ENCODE results near the gene SPDYE6. TPM values are rescaled to one million over a fixed set of nuclear protein-coding genes. Genes with fewer than 3 reads are reported as not detected.

SPDYE6 gene
- total and polyA plus RNA-seq, 4 donors = 2.4 TPM; not detected in 3

- TF ChIP-seq, protein P1, sequence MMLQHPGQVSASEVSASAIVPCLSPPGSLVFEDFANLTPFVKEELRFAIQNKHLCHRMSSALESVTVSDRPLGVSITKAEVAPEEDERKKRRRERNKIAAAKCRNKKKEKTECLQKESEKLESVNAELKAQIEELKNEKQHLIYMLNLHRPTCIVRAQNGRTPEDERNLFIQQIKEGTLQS (IDR thresholded peaks at IDR 0.05) = no peak
- TF ChIP-seq RAD21 (IDR thresholded peaks at IDR 0.05) = no peak
- TF ChIP-seq EGR1 (IDR thresholded peaks at IDR 0.05; ENCODE audit: low read depth in 2 of 2) = no peak
- TF ChIP-seq FOXA1 (IDR thresholded peaks at IDR 0.05) = no peak
- TF ChIP-seq, protein P2, sequence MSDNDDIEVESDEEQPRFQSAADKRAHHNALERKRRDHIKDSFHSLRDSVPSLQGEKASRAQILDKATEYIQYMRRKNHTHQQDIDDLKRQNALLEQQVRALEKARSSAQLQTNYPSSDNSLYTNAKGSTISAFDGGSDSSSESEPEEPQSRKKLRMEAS (IDR thresholded peaks at IDR 0.05) = no peak
- TF ChIP-seq HNF4G (IDR thresholded peaks at IDR 0.05) = no peak
- no peak for TF ChIP-seq NR2F2 (IDR thresholded peaks at IDR 0.05)
- TF ChIP-seq YY1 (IDR thresholded peaks at IDR 0.05) = no peak
Observed at GRCh38 chr7:102304668-102305067, 51.6 kb downstream of the SPDYE6 start (continued).

DNA sequence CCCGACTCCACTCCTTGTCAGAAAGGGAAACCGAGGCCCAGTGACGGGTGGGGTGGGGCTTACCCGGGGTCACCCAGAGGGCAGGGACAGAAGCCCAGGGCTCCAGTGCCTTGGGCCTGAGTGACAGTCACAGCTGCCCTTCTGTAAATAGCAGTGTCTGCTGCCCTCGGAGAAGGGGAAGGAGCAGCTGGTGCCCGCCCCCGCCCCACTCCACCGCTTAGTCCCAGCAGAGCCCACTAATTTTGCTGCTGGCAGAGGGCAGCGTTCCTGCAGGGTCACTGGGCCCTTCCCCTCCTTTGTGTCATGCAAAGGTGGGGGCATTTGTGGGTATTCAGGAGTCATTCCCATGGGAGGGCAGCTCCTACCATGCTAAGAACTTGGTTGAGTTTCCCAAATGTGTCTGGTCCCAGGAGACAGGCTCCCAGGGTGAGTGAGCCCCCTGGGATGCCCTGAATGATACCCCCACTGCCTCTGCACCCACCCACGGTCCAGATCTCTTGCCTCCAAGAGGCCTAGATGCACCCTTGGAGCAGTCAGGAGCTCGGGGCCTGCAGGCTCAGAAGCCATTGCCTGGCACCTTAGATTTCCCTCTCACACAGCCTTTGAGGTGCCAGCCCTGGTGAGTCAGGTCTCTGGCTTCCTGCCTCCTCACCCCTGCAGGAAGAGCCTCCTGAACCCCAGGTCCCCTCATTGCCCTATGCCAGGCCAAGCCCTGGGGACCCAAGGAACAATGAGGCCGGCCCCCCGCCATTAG is 52.4 kb downstream of the SPDYE6 start:
- Histone ChIP-seq H3K9ac (ENCODE audit: low read depth in 1 of 2, low read length in 2 of 2) (no peak overlapping the region), H3K36me3 (ENCODE audit: control insufficient read depth in 4 of 4, insufficient read depth in 3 of 4, low read depth in 1 of 4, low read length in 3 of 4) (no peaks in the 10 kb centered on the region), H3K4me1 (ENCODE audit: control insufficient read depth in 4 of 4, insufficient read depth in 4 of 4, low read length in 3 of 4) (peaks cover 0 to 6% (median 0%) of the 10 kb centered on the region in 4 donors), H3K27me3 (ENCODE audit: control insufficient read depth in 4 of 4, insufficient read depth in 4 of 4, low read length in 3 of 4) (no peaks in the 10 kb centered on the region), H3K9me3 (ENCODE audit: control insufficient read depth in 4 of 4, low read length in 3 of 4) (no peaks in the 10 kb centered on the region), H3K4me3 (ENCODE audit: low read depth in 1 of 3, low read length in 3 of 3) (no peak overlapping the region), H3K27ac (ENCODE audit: low read depth in 1 of 2, low read length in 2 of 2) (no peak overlapping the region)
- WGBS = 83% methylated on average over 13 of the region's 13 CpGs
- no peak for DNase-seq (ENCODE audit: low spot score)
- no peak for TF ChIP-seq FOXA2 (IDR thresholded peaks at IDR 0.05)
- TF ChIP-seq JUND (IDR thresholded peaks at IDR 0.05) = no peak
- TF ChIP-seq, protein P3, sequence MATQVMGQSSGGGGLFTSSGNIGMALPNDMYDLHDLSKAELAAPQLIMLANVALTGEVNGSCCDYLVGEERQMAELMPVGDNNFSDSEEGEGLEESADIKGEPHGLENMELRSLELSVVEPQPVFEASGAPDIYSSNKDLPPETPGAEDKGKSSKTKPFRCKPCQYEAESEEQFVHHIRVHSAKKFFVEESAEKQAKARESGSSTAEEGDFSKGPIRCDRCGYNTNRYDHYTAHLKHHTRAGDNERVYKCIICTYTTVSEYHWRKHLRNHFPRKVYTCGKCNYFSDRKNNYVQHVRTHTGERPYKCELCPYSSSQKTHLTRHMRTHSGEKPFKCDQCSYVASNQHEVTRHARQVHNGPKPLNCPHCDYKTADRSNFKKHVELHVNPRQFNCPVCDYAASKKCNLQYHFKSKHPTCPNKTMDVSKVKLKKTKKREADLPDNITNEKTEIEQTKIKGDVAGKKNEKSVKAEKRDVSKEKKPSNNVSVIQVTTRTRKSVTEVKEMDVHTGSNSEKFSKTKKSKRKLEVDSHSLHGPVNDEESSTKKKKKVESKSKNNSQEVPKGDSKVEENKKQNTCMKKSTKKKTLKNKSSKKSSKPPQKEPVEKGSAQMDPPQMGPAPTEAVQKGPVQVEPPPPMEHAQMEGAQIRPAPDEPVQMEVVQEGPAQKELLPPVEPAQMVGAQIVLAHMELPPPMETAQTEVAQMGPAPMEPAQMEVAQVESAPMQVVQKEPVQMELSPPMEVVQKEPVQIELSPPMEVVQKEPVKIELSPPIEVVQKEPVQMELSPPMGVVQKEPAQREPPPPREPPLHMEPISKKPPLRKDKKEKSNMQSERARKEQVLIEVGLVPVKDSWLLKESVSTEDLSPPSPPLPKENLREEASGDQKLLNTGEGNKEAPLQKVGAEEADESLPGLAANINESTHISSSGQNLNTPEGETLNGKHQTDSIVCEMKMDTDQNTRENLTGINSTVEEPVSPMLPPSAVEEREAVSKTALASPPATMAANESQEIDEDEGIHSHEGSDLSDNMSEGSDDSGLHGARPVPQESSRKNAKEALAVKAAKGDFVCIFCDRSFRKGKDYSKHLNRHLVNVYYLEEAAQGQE (IDR thresholded peaks at IDR 0.05) = no peak
- no peak for TF ChIP-seq SP1 (IDR thresholded peaks at IDR 0.05)
- TF ChIP-seq, protein P1 (IDR thresholded peaks at IDR 0.05) = no peak
- no peak for TF ChIP-seq RXRA (IDR thresholded peaks at IDR 0.05)
- TF ChIP-seq, protein P4, sequence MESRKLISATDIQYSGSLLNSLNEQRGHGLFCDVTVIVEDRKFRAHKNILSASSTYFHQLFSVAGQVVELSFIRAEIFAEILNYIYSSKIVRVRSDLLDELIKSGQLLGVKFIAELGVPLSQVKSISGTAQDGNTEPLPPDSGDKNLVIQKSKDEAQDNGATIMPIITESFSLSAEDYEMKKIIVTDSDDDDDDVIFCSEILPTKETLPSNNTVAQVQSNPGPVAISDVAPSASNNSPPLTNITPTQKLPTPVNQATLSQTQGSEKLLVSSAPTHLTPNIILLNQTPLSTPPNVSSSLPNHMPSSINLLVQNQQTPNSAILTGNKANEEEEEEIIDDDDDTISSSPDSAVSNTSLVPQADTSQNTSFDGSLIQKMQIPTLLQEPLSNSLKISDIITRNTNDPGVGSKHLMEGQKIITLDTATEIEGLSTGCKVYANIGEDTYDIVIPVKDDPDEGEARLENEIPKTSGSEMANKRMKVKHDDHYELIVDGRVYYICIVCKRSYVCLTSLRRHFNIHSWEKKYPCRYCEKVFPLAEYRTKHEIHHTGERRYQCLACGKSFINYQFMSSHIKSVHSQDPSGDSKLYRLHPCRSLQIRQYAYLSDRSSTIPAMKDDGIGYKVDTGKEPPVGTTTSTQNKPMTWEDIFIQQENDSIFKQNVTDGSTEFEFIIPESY (IDR thresholded peaks at IDR 0.05) = no peak
- no peak for TF ChIP-seq NR2F2 (IDR thresholded peaks at IDR 0.05)
- TF ChIP-seq CTCF (IDR thresholded peaks at IDR 0.05; ENCODE audit: low read depth, low read length, missing input control) = no peak
- TF ChIP-seq FOXA1 (IDR thresholded peaks at IDR 0.05) = no peak
